ENCODE data around the gene DNAJA2. TPM values are rescaled to one million over a fixed set of nuclear protein-coding genes. Genes with fewer than 3 reads are reported as not detected.

DNAJA2 gene
- total and polyA plus RNA-seq, 9 of the 15 experiments (the other 6 are each of a cell fraction or from before 2014, with no cell fraction given) = 24.1 to 75.9 (median 50.7) TPM

DNA sequence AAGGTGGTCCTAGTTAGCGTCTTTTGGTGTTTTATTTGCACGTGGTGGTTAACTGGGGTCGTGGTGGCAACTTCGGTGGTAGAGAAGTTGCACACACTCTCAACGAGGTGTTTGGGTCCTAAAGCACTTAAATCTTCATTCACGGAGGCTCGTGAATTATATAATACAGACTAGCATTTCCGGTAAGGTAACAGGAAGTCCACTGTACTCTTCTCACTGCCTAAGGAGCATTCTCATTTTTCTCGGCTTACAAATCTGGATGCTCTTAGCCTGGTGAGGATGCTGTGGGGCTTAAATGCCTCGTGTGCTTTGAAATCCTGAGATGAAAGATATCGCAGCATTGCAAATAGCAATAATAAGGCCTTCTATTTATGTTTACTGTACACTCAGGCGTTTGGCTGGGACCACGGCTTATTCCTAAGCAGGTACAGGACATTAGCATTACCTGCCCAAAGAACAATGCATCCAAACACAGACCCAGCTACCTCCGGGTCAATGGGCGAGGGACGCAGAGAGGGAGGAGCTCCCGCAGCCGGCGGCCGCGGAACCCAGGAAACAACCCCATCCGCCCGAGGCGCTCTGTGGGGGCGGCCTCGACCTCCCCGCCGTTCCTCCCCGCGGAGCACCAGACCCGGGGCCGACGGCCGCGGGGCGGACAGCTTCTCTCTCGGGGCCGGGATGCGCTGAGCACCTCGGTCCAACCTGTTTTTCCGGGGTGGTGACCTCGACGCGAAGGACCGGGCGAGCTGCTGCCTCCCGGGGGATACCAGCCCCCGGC, 856 bp downstream of the DNAJA2 start (continued):
- TF ChIP-seq CTBP1 (IDR thresholded peaks at IDR 0.05; ENCODE audit: borderline replicate concordance) (0 out of 2 replicates have a peak, but pooled peaks have one; percentile 24), ZC3H4 (CRISPR knock-in tag; IDR thresholded peaks at IDR 0.05; ENCODE audit: borderline replicate concordance) (no peak), LEF1 (IDR thresholded peaks at IDR 0.05) (no peak), SPI1 (IDR thresholded peaks at IDR 0.05; ENCODE audit: borderline replicate concordance, low read depth, low read length) (no peak), EGR1 (conservative IDR thresholded peaks at IDR 0.05) (peak; percentile 74), TBP (optimal IDR thresholded peaks at IDR 0.05; ENCODE audit: low read depth, low read length) (peak; percentile 17), PHF8 (IDR thresholded peaks at IDR 0.05; ENCODE audit: borderline replicate concordance, low read length) (no peak), GABPB1 (CRISPR knock-in tag; IDR thresholded peaks at IDR 0.05) (0 out of 2 replicates have a peak, but pooled peaks have one; percentile 5), ZMIZ1 (IDR thresholded peaks at IDR 0.05; ENCODE audit: low read depth in 2 of 2, low read length in 2 of 2) (no peak), GATAD2A (IDR thresholded peaks at IDR 0.05) (no peak), ERF (CRISPR knock-in tag; IDR thresholded peaks at IDR 0.05) (no peak), NR2C1 (IDR thresholded peaks at IDR 0.05) (peak; percentile 40; the same call in 1 of the 2 replicates), NR2C1 (tag; IDR thresholded peaks at IDR 0.05) (no peak), DEAF1 (CRISPR knock-in tag; IDR thresholded peaks at IDR 0.05) (no peak), RBM34 (IDR thresholded peaks at IDR 0.05; ENCODE audit: borderline replicate concordance, insufficient read depth, low read length) (no peak), KDM5B (IDR thresholded peaks at IDR 0.05; ENCODE audit: insufficient replicate concordance, low read depth, low read length) (no peak)
- TF ChIP-seq, protein P1, sequence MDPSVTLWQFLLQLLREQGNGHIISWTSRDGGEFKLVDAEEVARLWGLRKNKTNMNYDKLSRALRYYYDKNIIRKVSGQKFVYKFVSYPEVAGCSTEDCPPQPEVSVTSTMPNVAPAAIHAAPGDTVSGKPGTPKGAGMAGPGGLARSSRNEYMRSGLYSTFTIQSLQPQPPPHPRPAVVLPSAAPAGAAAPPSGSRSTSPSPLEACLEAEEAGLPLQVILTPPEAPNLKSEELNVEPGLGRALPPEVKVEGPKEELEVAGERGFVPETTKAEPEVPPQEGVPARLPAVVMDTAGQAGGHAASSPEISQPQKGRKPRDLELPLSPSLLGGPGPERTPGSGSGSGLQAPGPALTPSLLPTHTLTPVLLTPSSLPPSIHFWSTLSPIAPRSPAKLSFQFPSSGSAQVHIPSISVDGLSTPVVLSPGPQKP (CRISPR knock-in tag; IDR thresholded peaks at IDR 0.05) = no peak
